NB4 (cell line): ENCODE data around the gene ORM1.
A peak's percentile ranks its signal among the peaks of the same experiment; 100 is the strongest.

ENCODE experiments used
- DNase-seq: peaks from one replicate; pipeline ENCODE4 v3.0.0; 2010; ENCODE audit warnings: low read depth
- H3K4me3 ChIP-seq: one replicate; pipeline ENCODE4 v1.5.1; 2011; ENCODE audit warnings: mild to moderate bottlenecking, low read depth, low read length, moderate library complexity
- MYC ChIP-seq: IDR thresholded peaks from 2 replicates; pipeline ENCODE4 v1.6.1; 2011; ENCODE audit warnings: low read depth, low read length
- POLR2A ChIP-seq: IDR thresholded peaks from 2 replicates; pipeline ENCODE4 v1.6.1; 2011; ENCODE audit warnings: mild to moderate bottlenecking; ENCODE audit not compliant: insufficient read length; ENCODE audit errors: extremely low read depth
- TF ChIP-seq, protein P1 (sequence below): IDR thresholded peaks from 2 replicates; pipeline ENCODE4 v1.6.1; 2011; ENCODE audit warnings: low read depth, low read length
- TF ChIP-seq, protein P2 (sequence below): IDR thresholded peaks from one replicate; pipeline ENCODE4 v1.5.1; 2012; ENCODE audit warnings: low read depth, low read length

ORM1 gene

DNA sequence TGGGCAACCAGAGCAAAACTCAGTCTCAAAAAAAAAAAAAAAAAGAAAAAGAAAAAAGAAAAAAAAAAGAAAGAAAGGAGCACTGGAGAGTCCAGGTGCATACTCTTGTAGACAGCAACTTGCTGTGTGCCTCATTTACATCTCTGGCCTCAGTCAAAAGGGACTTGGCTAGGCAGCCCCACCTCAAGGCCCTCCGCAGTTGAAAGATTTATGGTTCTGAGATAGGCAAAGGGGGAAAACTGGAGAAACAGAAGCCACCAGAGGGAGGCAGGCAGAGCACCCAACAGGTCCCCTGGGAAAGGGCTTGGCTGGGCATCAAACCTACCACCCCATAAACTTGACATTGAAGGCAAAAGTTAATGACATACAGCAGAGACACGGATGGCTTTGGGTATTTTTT lies 12.8 kb downstream of the ORM1 start:
- no peak overlapping the region for H3K4me3 ChIP-seq
- DNase-seq, result no peak
- TF ChIP-seq MYC, result no peak
- TF ChIP-seq, protein P1, sequence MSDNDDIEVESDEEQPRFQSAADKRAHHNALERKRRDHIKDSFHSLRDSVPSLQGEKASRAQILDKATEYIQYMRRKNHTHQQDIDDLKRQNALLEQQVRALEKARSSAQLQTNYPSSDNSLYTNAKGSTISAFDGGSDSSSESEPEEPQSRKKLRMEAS, result no peak
- no peak for TF ChIP-seq POLR2A
- TF ChIP-seq, protein P2, sequence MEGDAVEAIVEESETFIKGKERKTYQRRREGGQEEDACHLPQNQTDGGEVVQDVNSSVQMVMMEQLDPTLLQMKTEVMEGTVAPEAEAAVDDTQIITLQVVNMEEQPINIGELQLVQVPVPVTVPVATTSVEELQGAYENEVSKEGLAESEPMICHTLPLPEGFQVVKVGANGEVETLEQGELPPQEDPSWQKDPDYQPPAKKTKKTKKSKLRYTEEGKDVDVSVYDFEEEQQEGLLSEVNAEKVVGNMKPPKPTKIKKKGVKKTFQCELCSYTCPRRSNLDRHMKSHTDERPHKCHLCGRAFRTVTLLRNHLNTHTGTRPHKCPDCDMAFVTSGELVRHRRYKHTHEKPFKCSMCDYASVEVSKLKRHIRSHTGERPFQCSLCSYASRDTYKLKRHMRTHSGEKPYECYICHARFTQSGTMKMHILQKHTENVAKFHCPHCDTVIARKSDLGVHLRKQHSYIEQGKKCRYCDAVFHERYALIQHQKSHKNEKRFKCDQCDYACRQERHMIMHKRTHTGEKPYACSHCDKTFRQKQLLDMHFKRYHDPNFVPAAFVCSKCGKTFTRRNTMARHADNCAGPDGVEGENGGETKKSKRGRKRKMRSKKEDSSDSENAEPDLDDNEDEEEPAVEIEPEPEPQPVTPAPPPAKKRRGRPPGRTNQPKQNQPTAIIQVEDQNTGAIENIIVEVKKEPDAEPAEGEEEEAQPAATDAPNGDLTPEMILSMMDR, result no peak

DNA sequence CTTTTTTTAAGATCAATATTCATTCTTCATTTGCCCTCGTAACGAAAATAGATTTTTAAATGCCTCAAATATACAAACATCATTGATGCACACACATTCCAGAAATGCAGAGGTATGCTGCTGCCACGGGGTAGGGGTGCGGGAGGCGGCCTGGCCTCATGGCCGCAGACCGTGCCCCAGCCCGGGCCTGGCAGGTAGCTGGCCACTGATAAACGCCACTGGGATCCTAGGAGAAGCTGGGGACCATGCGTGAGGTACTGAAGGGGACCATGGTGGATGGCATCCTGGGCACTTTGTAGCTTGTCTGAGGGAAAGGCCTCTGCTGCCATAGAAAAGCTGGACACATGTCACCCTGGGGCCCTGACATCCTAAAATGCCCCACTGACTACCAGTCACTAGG lies 13.3 kb downstream of the ORM1 start:
- TF ChIP-seq, protein P1, result no peak
- TF ChIP-seq MYC (no peak), POLR2A (no peak)
- TF ChIP-seq, protein P2, result no peak
- no peak overlapping the region for H3K4me3 ChIP-seq
- no peak for DNase-seq

DNA sequence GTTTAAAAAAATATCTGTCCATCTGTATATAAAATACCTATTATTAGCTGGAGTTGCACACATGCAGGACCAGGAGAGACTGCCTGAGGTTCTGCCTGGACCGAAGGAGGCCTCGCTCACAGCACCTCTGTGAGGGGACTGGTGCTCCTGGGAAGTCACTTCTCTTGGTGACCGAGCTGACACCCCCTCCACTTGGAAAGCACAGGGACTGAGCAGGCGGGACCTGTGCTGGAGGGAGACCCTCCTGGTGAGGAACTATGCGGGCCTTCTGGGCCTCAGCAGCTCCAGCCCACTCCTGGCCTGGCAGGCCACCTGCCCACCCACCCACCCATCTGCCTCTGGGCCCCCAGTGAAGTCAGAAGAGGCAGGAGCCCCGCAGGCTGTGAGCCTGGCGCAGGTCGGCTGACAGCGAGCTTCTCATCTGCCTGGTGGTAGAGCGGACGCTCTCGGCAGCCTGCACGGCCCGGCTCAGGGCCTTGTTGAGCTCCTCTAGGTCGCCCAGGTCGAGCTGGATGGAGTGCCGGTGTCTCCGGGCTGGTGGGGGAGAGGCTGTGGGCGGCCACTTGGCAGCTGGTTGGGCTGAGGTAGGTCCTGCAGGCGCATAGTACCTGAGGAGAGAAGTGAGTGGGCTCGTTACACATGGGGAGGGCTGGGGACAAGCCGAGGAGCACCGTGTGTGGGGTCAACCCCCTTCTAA lies 13.9 kb downstream of the ORM1 start:
- no peak overlapping the region for H3K4me3 ChIP-seq
- no peak for DNase-seq
- TF ChIP-seq, protein P2, result no peak
- no peak for TF ChIP-seq MYC
- TF ChIP-seq, protein P1, result no peak
- TF ChIP-seq POLR2A, result no peak

DNA sequence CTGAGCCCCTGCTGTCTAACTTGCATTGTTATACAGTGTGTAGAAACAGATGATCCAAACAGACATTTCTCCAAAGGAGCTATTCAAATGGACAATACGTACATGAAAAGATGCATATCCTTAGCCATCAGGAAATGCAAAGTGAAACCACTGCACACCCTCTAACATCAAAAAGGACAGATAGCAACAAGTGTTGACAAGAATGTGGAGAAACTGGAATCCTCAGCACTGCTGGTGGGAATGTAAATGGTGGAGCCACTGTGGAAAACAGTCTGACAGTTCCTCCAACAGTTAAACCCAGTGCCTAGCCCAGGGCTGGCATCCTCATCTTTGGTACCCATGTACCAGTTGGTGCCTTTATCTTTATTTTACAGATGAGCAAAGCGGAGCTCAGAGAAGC lies 15.3 kb downstream of the ORM1 start:
- no peak for DNase-seq
- TF ChIP-seq MYC (no peak), POLR2A (no peak)
- TF ChIP-seq, protein P2, result no peak
- TF ChIP-seq, protein P1, result no peak

DNA sequence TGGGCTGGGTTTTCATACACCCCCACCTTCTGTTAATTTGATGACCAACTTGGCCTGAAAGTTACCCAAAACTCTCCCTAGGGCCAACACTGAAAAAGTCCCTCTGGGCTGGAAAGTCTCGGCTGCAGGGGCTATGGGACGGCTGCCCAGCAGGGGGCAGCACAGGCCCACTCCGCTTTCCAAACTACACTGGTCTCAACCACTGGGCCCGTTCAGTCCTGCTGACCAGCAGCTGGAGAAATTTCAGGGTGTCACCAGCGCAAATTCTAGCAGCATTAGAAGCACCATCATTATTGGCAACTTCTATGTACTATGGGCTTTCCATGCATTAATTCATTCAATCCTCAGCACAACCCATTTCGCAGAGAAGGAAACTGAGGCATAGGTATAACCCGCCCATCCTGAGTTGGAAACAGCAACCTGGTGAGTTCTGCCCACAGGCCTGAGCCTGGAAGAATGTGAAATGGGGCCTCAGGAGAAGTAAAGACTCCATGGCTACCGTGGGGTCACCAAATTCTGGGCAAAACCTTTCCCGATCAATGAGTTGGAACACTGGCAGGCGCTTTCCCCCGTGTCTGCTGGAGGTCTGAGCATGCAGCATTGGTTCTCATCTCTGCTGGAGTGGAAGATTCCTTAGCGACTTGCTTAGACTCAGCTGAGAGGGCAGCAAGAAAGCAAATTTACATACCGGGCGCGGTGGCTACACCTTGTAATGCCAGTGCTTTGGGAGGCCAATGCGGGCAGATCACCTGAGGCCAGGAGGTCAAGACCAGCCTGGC lies 16.4 kb downstream of the ORM1 start:
- TF ChIP-seq MYC, result no peak
- TF ChIP-seq, protein P2, result peak; percentile 96
- H3K4me3 ChIP-seq, result no peak overlapping the region
- DNase-seq, result peak; percentile 73

More for the DNA sequence above, 15.3 kb downstream of the ORM1 start:
- no peak overlapping the region for H3K4me3 ChIP-seq
